ENCODE measurements around the gene ADGRD2.

The ADGRD2 gene

DNA sequence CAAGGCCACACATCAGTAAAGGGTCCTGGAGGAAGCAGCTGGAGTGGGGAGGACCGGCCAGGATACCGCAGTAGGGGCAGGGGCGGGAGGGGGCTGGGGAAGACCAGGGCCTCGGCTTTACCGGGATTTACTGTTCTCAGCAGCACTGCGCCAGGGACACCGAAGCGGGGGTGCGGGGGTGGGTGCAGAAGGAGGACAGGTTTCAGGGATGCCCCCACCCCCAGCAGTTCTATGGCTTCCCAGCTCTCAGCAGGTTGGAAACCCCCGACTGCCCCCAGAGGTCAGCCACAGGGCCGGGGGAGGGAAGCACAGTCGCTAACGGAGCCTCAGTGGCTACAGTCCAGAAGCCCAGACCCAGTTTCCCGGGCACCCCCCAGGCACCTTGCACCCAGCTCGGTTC is 35.7 kb downstream of the ADGRD2 start:
- Histone ChIP-seq H3K27me3 (replicated peaks; ENCODE audit: control insufficient read depth, insufficient read depth, low read length, poor library complexity, severe bottlenecking) (no peaks in the 10 kb centered on the region), H3K9me3 (ENCODE audit: control insufficient read depth, low read length) (no peaks in the 10 kb centered on the region), H3K4me1 (ENCODE audit: control insufficient read depth, insufficient read depth, low read length, poor library complexity, severe bottlenecking) (no peaks in the 10 kb centered on the region), H3K36me3 (ENCODE audit: control insufficient read depth, insufficient read depth, low read length) (no peaks in the 10 kb centered on the region), H3K4me3 (ENCODE audit: insufficient read depth, low read depth, low read length, poor library complexity, severe bottlenecking) (no peak overlapping the region), H3K27ac (ENCODE audit: insufficient read depth, low read length, poor library complexity, severe bottlenecking) (no peak overlapping the region)
- no peak for DNase-seq

DNA sequence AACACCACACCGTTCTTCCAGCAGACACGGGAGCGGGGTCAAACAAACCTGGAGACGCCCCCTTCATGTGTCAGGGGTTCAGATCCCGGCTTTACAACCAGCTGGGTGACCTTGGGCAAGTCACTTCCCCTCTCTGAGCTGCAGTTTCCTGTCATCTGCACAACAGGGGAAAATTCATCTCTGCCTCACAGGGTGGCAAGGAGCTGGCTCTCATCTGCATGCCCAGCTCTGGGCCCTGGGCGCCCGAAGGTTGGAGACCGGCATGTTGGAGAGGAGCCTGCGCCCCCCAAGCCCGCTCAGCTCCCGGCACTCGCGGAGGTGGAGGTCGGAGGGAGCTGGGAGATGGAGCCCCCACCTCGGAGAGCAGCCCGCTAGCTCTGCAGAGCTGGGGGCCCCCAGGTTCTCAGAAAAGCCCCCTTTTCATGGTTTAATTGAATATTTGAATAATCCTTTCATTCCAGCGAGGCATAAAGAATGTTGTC is 36.6 kb downstream of the ADGRD2 start:
- Histone ChIP-seq H3K9me3 (ENCODE audit: control insufficient read depth, low read length) (no peaks in the 10 kb centered on the region), H3K27me3 (replicated peaks; ENCODE audit: control insufficient read depth, insufficient read depth, low read length, poor library complexity, severe bottlenecking) (no peaks in the 10 kb centered on the region), H3K27ac (ENCODE audit: insufficient read depth, low read length, poor library complexity, severe bottlenecking) (no peak overlapping the region), H3K4me3 (ENCODE audit: insufficient read depth, low read depth, low read length, poor library complexity, severe bottlenecking) (no peak overlapping the region), H3K4me1 (ENCODE audit: control insufficient read depth, insufficient read depth, low read length, poor library complexity, severe bottlenecking) (no peaks in the 10 kb centered on the region), H3K36me3 (ENCODE audit: control insufficient read depth, insufficient read depth, low read length) (no peaks in the 10 kb centered on the region)
- DNase-seq, result no peak

DNA sequence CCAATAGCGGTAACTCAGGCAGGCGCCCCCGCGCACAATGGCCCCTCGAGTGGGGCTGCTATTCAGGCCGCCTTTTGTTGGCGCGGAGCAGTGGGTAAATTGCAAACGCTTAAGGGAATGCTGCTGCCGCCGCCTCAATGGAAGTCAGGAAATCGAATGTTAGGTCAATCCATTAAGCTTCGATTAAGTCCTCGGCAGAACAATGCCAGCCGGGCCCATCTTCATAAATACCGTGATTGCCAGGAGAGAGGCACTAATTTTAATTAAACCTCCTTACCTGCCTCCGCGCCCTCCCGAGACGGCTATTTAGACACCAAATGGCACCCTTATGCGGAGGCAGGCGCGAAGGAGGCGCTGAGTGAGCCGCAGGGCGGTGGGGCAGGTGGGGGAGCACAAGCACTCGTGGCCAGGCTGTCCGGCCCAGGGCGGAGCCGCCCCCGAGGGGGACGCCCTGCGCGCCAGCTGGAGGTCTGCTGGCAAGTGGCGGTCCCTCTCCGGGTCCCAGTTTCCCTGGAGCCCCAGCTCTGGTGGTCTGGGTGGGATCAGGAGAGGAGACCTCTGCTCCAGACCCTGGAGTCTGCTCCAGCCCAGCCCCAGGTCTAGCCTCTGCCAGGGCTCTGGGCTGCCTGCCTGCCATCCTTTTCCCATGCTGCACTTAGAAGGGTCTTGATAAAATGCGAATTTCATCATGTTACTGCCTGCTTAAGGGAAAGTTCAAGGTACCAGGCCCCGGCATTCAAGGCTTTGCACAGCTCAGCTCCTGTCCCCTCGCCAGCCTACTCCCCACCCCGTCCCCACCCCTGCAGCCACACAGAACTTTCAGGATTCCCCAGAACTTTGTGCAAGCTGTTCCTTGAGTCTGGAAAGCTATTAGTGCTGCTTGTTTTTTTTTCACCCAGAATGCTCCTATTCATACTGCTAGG is 37.3 kb downstream of the ADGRD2 start:
- Histone ChIP-seq H3K4me1 (ENCODE audit: control insufficient read depth, insufficient read depth, low read length, poor library complexity, severe bottlenecking) (no peaks in the 10 kb centered on the region), H3K4me3 (ENCODE audit: insufficient read depth, low read depth, low read length, poor library complexity, severe bottlenecking) (no peak overlapping the region), H3K36me3 (ENCODE audit: control insufficient read depth, insufficient read depth, low read length) (no peaks in the 10 kb centered on the region), H3K9me3 (ENCODE audit: control insufficient read depth, low read length) (no peaks in the 10 kb centered on the region), H3K27me3 (replicated peaks; ENCODE audit: control insufficient read depth, insufficient read depth, low read length, poor library complexity, severe bottlenecking) (no peaks in the 10 kb centered on the region), H3K27ac (ENCODE audit: insufficient read depth, low read length, poor library complexity, severe bottlenecking) (no peak overlapping the region)
- no peak for DNase-seq

DNA sequence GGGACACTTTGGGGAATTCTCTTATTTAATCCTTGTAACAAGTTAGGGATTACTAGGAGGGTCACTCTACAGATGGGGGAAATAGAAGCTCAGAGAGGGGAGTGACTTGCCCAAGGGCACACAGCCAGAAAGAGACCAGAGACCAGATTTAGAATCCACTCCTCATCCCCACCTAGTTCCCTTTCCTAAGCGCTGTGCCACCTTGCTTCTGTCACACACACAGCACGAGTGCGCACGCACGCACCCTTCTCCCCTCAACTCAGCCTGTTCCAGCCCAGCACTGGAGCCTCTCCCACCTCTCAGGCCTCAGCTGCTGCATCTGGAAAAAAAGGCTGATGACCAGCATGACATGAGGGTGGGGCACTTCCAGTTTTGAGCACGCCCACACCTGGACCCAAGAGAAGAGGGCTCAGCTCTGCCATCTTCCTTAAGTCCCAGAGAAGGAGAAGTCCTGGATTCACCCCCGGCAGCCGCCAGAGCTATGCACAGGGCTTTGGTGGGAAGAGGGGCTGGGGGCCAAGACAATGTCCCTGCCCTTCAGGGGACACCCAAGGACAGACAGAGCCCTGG is 38.5 kb downstream of the ADGRD2 start:
- Histone ChIP-seq H3K4me3 (ENCODE audit: insufficient read depth, low read depth, low read length, poor library complexity, severe bottlenecking) (no peak overlapping the region), H3K27me3 (replicated peaks; ENCODE audit: control insufficient read depth, insufficient read depth, low read length, poor library complexity, severe bottlenecking) (no peaks in the 10 kb centered on the region)

DNA sequence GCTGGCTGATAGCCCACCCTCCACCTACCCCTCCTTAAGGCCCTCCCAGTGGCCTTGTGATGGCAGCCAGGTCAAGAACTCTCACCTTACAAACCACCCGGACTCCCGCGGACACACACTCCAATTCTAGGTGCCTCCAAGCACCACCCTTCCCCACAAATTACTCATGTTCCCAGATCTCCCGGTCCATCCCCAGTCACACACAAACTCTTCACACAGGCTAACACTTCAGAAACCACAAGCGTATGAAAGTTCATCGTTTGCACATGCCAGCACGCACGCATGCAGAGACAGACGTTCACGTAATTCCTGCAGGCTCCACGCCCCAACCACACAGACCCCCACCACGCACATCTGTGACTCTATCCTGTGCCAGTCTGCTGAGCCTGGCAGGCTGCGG is 39.0 kb downstream of the ADGRD2 start:
- Histone ChIP-seq H3K27me3 (replicated peaks; ENCODE audit: control insufficient read depth, insufficient read depth, low read length, poor library complexity, severe bottlenecking) (no peaks in the 10 kb centered on the region), H3K4me1 (ENCODE audit: control insufficient read depth, insufficient read depth, low read length, poor library complexity, severe bottlenecking) (no peaks in the 10 kb centered on the region), H3K9me3 (ENCODE audit: control insufficient read depth, low read length) (no peaks in the 10 kb centered on the region), H3K4me3 (ENCODE audit: insufficient read depth, low read depth, low read length, poor library complexity, severe bottlenecking) (no peak overlapping the region), H3K27ac (ENCODE audit: insufficient read depth, low read length, poor library complexity, severe bottlenecking) (no peak overlapping the region), H3K36me3 (ENCODE audit: control insufficient read depth, insufficient read depth, low read length) (no peaks in the 10 kb centered on the region)
- no peak for DNase-seq

More for the DNA sequence above, 38.5 kb downstream of the ADGRD2 start:
- no peaks in the 10 kb centered on the region for H3K9me3 ChIP-seq (ENCODE audit: control insufficient read depth, low read length)
- H3K4me1 ChIP-seq (ENCODE audit: control insufficient read depth, insufficient read depth, low read length, poor library complexity, severe bottlenecking), result no peaks in the 10 kb centered on the region
- DNase-seq, result no peak
- H3K27ac ChIP-seq (ENCODE audit: insufficient read depth, low read length, poor library complexity, severe bottlenecking), result no peak overlapping the region
- no peaks in the 10 kb centered on the region for H3K36me3 ChIP-seq (ENCODE audit: control insufficient read depth, insufficient read depth, low read length)

GRCh38 chr9:124490004-124490403 is 39.8 kb downstream of the ADGRD2 start:
- no peaks in the 10 kb centered on the region for H3K9me3 ChIP-seq (ENCODE audit: control insufficient read depth, low read length)
- H3K27me3 ChIP-seq (replicated peaks; ENCODE audit: control insufficient read depth, insufficient read depth, low read length, poor library complexity, severe bottlenecking), result no peaks in the 10 kb centered on the region
- H3K4me1 ChIP-seq (ENCODE audit: control insufficient read depth, insufficient read depth, low read length, poor library complexity, severe bottlenecking), result no peaks in the 10 kb centered on the region
- no peaks in the 10 kb centered on the region for H3K36me3 ChIP-seq (ENCODE audit: control insufficient read depth, insufficient read depth, low read length)
- H3K4me3 ChIP-seq (ENCODE audit: insufficient read depth, low read depth, low read length, poor library complexity, severe bottlenecking), result no peak overlapping the region
- no peak for DNase-seq
- H3K27ac ChIP-seq (ENCODE audit: insufficient read depth, low read length, poor library complexity, severe bottlenecking), result no peak overlapping the region

GRCh38 chr9:124491049-124491975 is 41.1 kb downstream of the ADGRD2 start:
- no peak for DNase-seq
- no peaks in the 10 kb centered on the region for H3K36me3 ChIP-seq (ENCODE audit: control insufficient read depth, insufficient read depth, low read length)
- H3K4me1 ChIP-seq (ENCODE audit: control insufficient read depth, insufficient read depth, low read length, poor library complexity, severe bottlenecking), result peaks cover 4% of the 10 kb centered on the region
- no peak overlapping the region for H3K27ac ChIP-seq (ENCODE audit: insufficient read depth, low read length, poor library complexity, severe bottlenecking)
- no peaks in the 10 kb centered on the region for H3K9me3 ChIP-seq (ENCODE audit: control insufficient read depth, low read length)
- H3K4me3 ChIP-seq (ENCODE audit: insufficient read depth, low read depth, low read length, poor library complexity, severe bottlenecking), result no peak overlapping the region
- no peaks in the 10 kb centered on the region for H3K27me3 ChIP-seq (replicated peaks; ENCODE audit: control insufficient read depth, insufficient read depth, low read length, poor library complexity, severe bottlenecking)

GRCh38 chr9:124492818-124493217 is 42.6 kb downstream of the ADGRD2 start:
- no peak overlapping the region for H3K27ac ChIP-seq (ENCODE audit: insufficient read depth, low read length, poor library complexity, severe bottlenecking)
- H3K4me1 ChIP-seq (ENCODE audit: control insufficient read depth, insufficient read depth, low read length, poor library complexity, severe bottlenecking), result peaks cover 4% of the 10 kb centered on the region
- DNase-seq, result no peak
- no peaks in the 10 kb centered on the region for H3K27me3 ChIP-seq (replicated peaks; ENCODE audit: control insufficient read depth, insufficient read depth, low read length, poor library complexity, severe bottlenecking)
- no peak overlapping the region for H3K4me3 ChIP-seq (ENCODE audit: insufficient read depth, low read depth, low read length, poor library complexity, severe bottlenecking)
- no peaks in the 10 kb centered on the region for H3K9me3 ChIP-seq (ENCODE audit: control insufficient read depth, low read length)
- H3K36me3 ChIP-seq (ENCODE audit: control insufficient read depth, insufficient read depth, low read length), result no peaks in the 10 kb centered on the region

DNA sequence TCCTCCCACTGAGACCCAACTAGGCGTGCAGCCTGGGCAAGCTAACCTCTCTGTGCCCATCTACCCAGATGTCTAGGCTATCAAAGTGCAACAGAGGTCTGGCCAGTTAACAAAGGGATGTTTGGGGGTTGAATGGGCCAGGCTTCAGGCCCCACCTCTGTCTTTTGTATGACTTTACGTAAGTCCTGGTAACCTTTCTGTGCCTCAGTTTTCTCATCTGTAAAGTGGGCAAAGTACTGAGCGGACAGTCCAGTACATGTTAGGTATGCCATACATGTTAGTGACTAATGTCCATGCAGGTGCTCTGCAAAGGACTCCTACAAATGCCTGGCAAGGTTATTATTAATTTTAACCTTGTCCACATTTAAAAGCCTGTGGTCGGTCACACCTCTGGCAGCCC is 43.0 kb downstream of the ADGRD2 start:
- Histone ChIP-seq H3K9me3 (ENCODE audit: control insufficient read depth, low read length) (no peaks in the 10 kb centered on the region), H3K4me3 (ENCODE audit: insufficient read depth, low read depth, low read length, poor library complexity, severe bottlenecking) (no peak overlapping the region), H3K36me3 (ENCODE audit: control insufficient read depth, insufficient read depth, low read length) (no peaks in the 10 kb centered on the region), H3K27ac (ENCODE audit: insufficient read depth, low read length, poor library complexity, severe bottlenecking) (no peak overlapping the region), H3K4me1 (ENCODE audit: control insufficient read depth, insufficient read depth, low read length, poor library complexity, severe bottlenecking) (peaks cover 4% of the 10 kb centered on the region), H3K27me3 (replicated peaks; ENCODE audit: control insufficient read depth, insufficient read depth, low read length, poor library complexity, severe bottlenecking) (no peaks in the 10 kb centered on the region)
- no peak for DNase-seq
